Transverse colon (tissue), 4 donors: ENCODE results near the gene OSBPL2.

ENCODE experiments used
- CTCF ChIP-seq, 5 experiments: fragments of 200-600 bp in 3 of 5; fragments of 450-650 bp in 2 of 5; sonication (generic) in 3 of 5; IDR thresholded peaks; 1 replicate in 2 of 5; 2 replicates in 3 of 5; pipeline ENCODE4 v1.5.1; 2016 to 2017; ENCODE audit warnings: antibody characterized with exemption in 5 of 5, inconsistent platforms in 3 of 5, mild to moderate bottlenecking in 2 of 5, moderate library complexity in 1 of 5
- EP300 ChIP-seq: sonication (generic); formaldehyde crosslinking; IDR thresholded peaks from one replicate; pipeline ENCODE4 v1.6.1; 2017; ENCODE audit warnings: antibody characterized with exemption, low read depth
- POLR2A ChIP-seq: fragments of 450-650 bp; IDR thresholded peaks from one replicate; pipeline ENCODE4 v1.6.1; 2016; ENCODE audit warnings: antibody characterized with exemption, mild to moderate bottlenecking, moderate library complexity
- POLR2AphosphoS5 ChIP-seq, 3 donors: sonication (generic); formaldehyde crosslinking; IDR thresholded peaks; one replicate each; pipeline ENCODE4 v1.6.1; 2016; ENCODE audit warnings: antibody characterized with exemption in 3 of 3

- TF ChIP-seq POLR2A, result no peak
- no peak for TF ChIP-seq CTCF (IDR thresholded peaks at IDR 0.05)
- no peak for TF ChIP-seq POLR2AphosphoS5 (IDR thresholded peaks at IDR 0.05)
- no peak for TF ChIP-seq EP300
These were observed 20.9 kb downstream of the OSBPL2 start for GRCh38 chr20:62259294-62259565.
